Stimulated activated naive CD8-positive, alpha-beta T cell treated with anti-CD3 and anti-CD28 coated beads, Interleukin-15, Interleukin-2, amounts not matched to agents 100 ng/mL and 50 ng/mL, for 24 hours (primary cell): Measurements from ENCODE around the gene ZNF579.
"Not testable (repeated sequence)": the region's sequence is repeated elsewhere in the genome, so short reads cannot be mapped to it uniquely, and the experiment has no call there.

ENCODE experiments used
- H3K27ac Mint-ChIP-seq: one replicate; pipeline ENCODE4 v1.8.0; 2021; ENCODE audit warnings: mild to moderate bottlenecking, mixed read lengths
- H3K27me3 Mint-ChIP-seq: one replicate; pipeline ENCODE4 v1.8.0; 2021; ENCODE audit warnings: mixed read lengths
- H3K36me3 Mint-ChIP-seq: one replicate; pipeline ENCODE4 v1.8.0; 2021; ENCODE audit warnings: low read depth, mixed read lengths
- H3K4me1 Mint-ChIP-seq: one replicate; pipeline ENCODE4 v1.8.0; 2021; ENCODE audit warnings: low read depth, mixed read lengths
- H3K4me3 Mint-ChIP-seq: one replicate; pipeline ENCODE4 v1.8.0; 2021; ENCODE audit warnings: mild to moderate bottlenecking, mixed read lengths
- H3K9me3 Mint-ChIP-seq: one replicate; pipeline ENCODE4 v1.8.0; 2021; ENCODE audit warnings: mixed read lengths

The ZNF579 gene

GRCh38 chr19:55535965-55536350, 44.7 kb downstream of the ZNF579 start:
- Mint-ChIP-seq H3K9me3 (no peaks in the 10 kb centered on the region), H3K36me3 (no peaks in the 10 kb centered on the region), H3K4me1 (no peaks in the 10 kb centered on the region), H3K27me3 (no peaks in the 10 kb centered on the region), H3K27ac (no peak overlapping the region), H3K4me3 (no peak overlapping the region)

GRCh38 chr19:55535173-55535964, 45.3 kb downstream of the ZNF579 start:
- Mint-ChIP-seq H3K4me1 (no peaks in the 10 kb centered on the region), H3K27me3 (no peaks in the 10 kb centered on the region), H3K4me3 (no peak overlapping the region), H3K36me3 (no peaks in the 10 kb centered on the region), H3K27ac (no peak overlapping the region), H3K9me3 (no peaks in the 10 kb centered on the region)

- H3K36me3 Mint-ChIP-seq, H3K27ac Mint-ChIP-seq, H3K4me1 Mint-ChIP-seq, H3K9me3 Mint-ChIP-seq, H3K27me3 Mint-ChIP-seq, H3K4me3 Mint-ChIP-seq: not testable (repeated sequence)
Measured at GRCh38 chr19:55534280-55534679, 46.4 kb downstream of the ZNF579 start.

- Mint-ChIP-seq H3K36me3 (no peaks in the 10 kb centered on the region), H3K27me3 (no peaks in the 10 kb centered on the region), H3K4me3 (no peak overlapping the region)
Measured at GRCh38 chr19:55530996-55531395, 49.7 kb downstream of the ZNF579 start.

GRCh38 chr19:55529636-55530234, 50.9 kb downstream of the ZNF579 start:
- no peak overlapping the region for H3K4me3 Mint-ChIP-seq
- no peak overlapping the region for H3K27ac Mint-ChIP-seq
- H3K36me3 Mint-ChIP-seq, result no peaks in the 10 kb centered on the region
- H3K27me3 Mint-ChIP-seq, result no peaks in the 10 kb centered on the region
- no peaks in the 10 kb centered on the region for H3K4me1 Mint-ChIP-seq
- no peaks in the 10 kb centered on the region for H3K9me3 Mint-ChIP-seq

More at GRCh38 chr19:55530996-55531395, 49.7 kb downstream of the ZNF579 start:
- Mint-ChIP-seq H3K4me1 (no peaks in the 10 kb centered on the region), H3K9me3 (no peaks in the 10 kb centered on the region), H3K27ac (no peak overlapping the region)

GRCh38 chr19:55528030-55528803, 52.4 kb downstream of the ZNF579 start:
- Mint-ChIP-seq H3K27me3 (peaks cover 5% of the 10 kb centered on the region), H3K4me1 (no peaks in the 10 kb centered on the region), H3K27ac (no peak overlapping the region), H3K4me3 (no peak overlapping the region), H3K9me3 (no peaks in the 10 kb centered on the region), H3K36me3 (no peaks in the 10 kb centered on the region)

GRCh38 chr19:55527197-55528029, 53.2 kb downstream of the ZNF579 start:
- no peak overlapping the region for H3K4me3 Mint-ChIP-seq
- H3K9me3 Mint-ChIP-seq, result no peaks in the 10 kb centered on the region
- no peak overlapping the region for H3K27ac Mint-ChIP-seq
- no peaks in the 10 kb centered on the region for H3K4me1 Mint-ChIP-seq
- peaks cover 5% of the 10 kb centered on the region for H3K27me3 Mint-ChIP-seq
- no peaks in the 10 kb centered on the region for H3K36me3 Mint-ChIP-seq
